ENCODE measurements around the gene SLC22A17. TPM values are rescaled to one million over a fixed set of nuclear protein-coding genes. Genes with fewer than 3 reads are reported as not detected.

Gene SLC22A17
- total and polyA plus RNA-seq, 2 of the 4 experiments (the other 2 are of a cell fraction): 6.6 to 36.0 TPM

GRCh38 chr14:23378612-23379220 lies 26.0 kb upstream of the SLC22A17 start:
- no peak overlapping the region for H2BK120ac ChIP-seq (ENCODE audit: low read depth, low read length)
- no peak overlapping the region for H2BK20ac ChIP-seq (ENCODE audit: low read depth, low read length)
- H2AFZ ChIP-seq (replicated peaks; ENCODE audit: low read length, poor library complexity): peak overlapping the region; percentile 15
- 52% methylated on average over 4 of the region's 11 CpGs; no CpG with 5 or more reads in 1 of the 2 experiments for WGBS, 2 experiments (ENCODE audit: extremely low coverage in 2 of 2, insufficient read length in 1 of 2)
- TF ChIP-seq BHLHE40 (IDR thresholded peaks at IDR 0.05; ENCODE audit: low read depth, low read length): no peak
- TF ChIP-seq MAZ (IDR thresholded peaks at IDR 0.05; ENCODE audit: borderline replicate concordance, low read depth, low read length): no peak
- no peak for TF ChIP-seq NFE2L2 (IDR thresholded peaks at IDR 0.05; ENCODE audit: low read depth, low read length)
- no peak for TF ChIP-seq RCOR1 (IDR thresholded peaks at IDR 0.05; ENCODE audit: insufficient replicate concordance, low read length)
- TF ChIP-seq CHD1 (IDR thresholded peaks at IDR 0.05; ENCODE audit: low read depth, low read length): no peak
- TF ChIP-seq SMC3 (IDR thresholded peaks at IDR 0.05; ENCODE audit: low read depth, low read length): no peak
- TF ChIP-seq MXI1 (IDR thresholded peaks at IDR 0.05; ENCODE audit: borderline replicate concordance, low read depth, low read length): no peak
- TF ChIP-seq CEBPB (IDR thresholded peaks at IDR 0.05; ENCODE audit: low read depth, low read length): no peak
- TF ChIP-seq CTCF (conservative IDR thresholded peaks at IDR 0.05; ENCODE audit: low read depth, low read length): no peak
- TF ChIP-seq RAD21 (IDR thresholded peaks at IDR 0.05; ENCODE audit: low read length): no peak
- TF ChIP-seq FOS (IDR thresholded peaks at IDR 0.05; ENCODE audit: low read depth, low read length): no peak
- TF ChIP-seq POLR2A (IDR thresholded peaks at IDR 0.05; ENCODE audit: low read depth, low read length): no peak
- no peaks in the 10 kb centered on the region for H4K20me1 ChIP-seq (ENCODE audit: insufficient read depth, low read length)
- DNase-seq (no peak), ATAC-seq (ENCODE audit: low read depth) (no peak)
- H3K27ac ChIP-seq (ENCODE audit: insufficient read depth, low read length): no peak overlapping the region
- no peak overlapping the region for H3K4me3 ChIP-seq (ENCODE audit: insufficient read depth, low read depth, low read length)
- no peak overlapping the region for H3K4me2 ChIP-seq (ENCODE audit: low read depth, low read length)
- no peak overlapping the region for H4K91ac ChIP-seq (ENCODE audit: insufficient read depth, low read depth, low read length)
- no TSS peak for BruUV-seq (replicated peaks)
- no peak overlapping the region for H2AK5ac ChIP-seq (ENCODE audit: low read depth, low read length)
- ChIA-PET CTCF (interaction anchor here (0.9 kb wide), 1 partner anchor 12 kb away, joined by 5 read pairs; no protein-coding TSS in a partner anchor), POLR2A (ENCODE audit: unreplicated experiment) (interaction anchor here (0.5 to 0.6 kb wide), 2 partner anchors 41 to 50 kb away, joined by 3 read pairs; no protein-coding TSS in a partner anchor)
- in situ Hi-C loops (cut with MboI; ENCODE audit: low sequenced_read_pairs): loop anchor here (10.0 kb wide), 1 partner anchor 54 kb away; the partner anchor contains the start of gene PABPN1
- no peaks in the 10 kb centered on the region for H3K9me3 ChIP-seq (ENCODE audit: control insufficient read depth, insufficient read depth, low read length)
- no peaks in the 10 kb centered on the region for H3K9me1 ChIP-seq (ENCODE audit: insufficient read depth, low read length)
- no peak overlapping the region for H2BK15ac ChIP-seq (ENCODE audit: low read depth, low read length)
- no peaks in the 10 kb centered on the region for H3K79me1 ChIP-seq (ENCODE audit: low read depth in 1 of 2, low read length in 2 of 2)
- intact Hi-C loops (cut with micrococcal nuclease): no loop called here
- no peak overlapping the region for H2BK5ac ChIP-seq (ENCODE audit: low read depth, low read length, poor library complexity, severe bottlenecking)
- H3K9ac ChIP-seq (ENCODE audit: low read depth, low read length): no peak overlapping the region
- no peak overlapping the region for H3K18ac ChIP-seq (ENCODE audit: low read depth, low read length)
- no peak overlapping the region for H3K23ac ChIP-seq (ENCODE audit: low read depth, low read length)
- H3K4me1 ChIP-seq (ENCODE audit: control insufficient read depth, insufficient read depth, low read length): no peaks in the 10 kb centered on the region
- H3K27me3 ChIP-seq (ENCODE audit: control insufficient read depth, insufficient read depth, low read length): peaks cover 40% of the 10 kb centered on the region; the same call in 1 of the 2 replicates
- H3K56ac ChIP-seq (ENCODE audit: extremely low read depth, insufficient read depth, low read length): no peak overlapping the region
- no peaks in the 10 kb centered on the region for H3K36me3 ChIP-seq (ENCODE audit: control insufficient read depth, insufficient read depth, low read length)
- H3K14ac ChIP-seq (replicated peaks; ENCODE audit: low read depth, low read length): no peak overlapping the region
- H2AK9ac ChIP-seq (replicated peaks; ENCODE audit: low read depth, low read length, poor library complexity): no peak overlapping the region
- no peak overlapping the region for H4K8ac ChIP-seq (ENCODE audit: low read depth in 2 of 2, low read length in 2 of 2)
- dilution Hi-C loops (cut with HindIII; ENCODE audit: low sequenced_read_pairs, unreplicated experiment): no loop called here
- H4K5ac ChIP-seq (ENCODE audit: low read depth, low read length): no peak overlapping the region
- no peak overlapping the region for H3K4ac ChIP-seq (ENCODE audit: low read depth, low read length)
